GM19328 (cell line): ENCODE data around the gene CDH24.

Experiments used
- ATAC-seq: cut with Tn5 transposase; IDR thresholded peaks from one replicate; pipeline ENCODE4 v1.9.1; 2021; ENCODE audit warnings: mild to moderate bottlenecking, moderate library complexity; ENCODE audit not compliant: unreplicated experiment

CDH24 gene

GRCh38 chr14:23045419-23046357 is 11.6 kb downstream of the CDH24 start:
- ATAC-seq: no peak

GRCh38 chr14:23044840-23045239 is 12.5 kb downstream of the CDH24 start:
- no peak for ATAC-seq

- ATAC-seq: no peak
These were observed 13.6 kb downstream of the CDH24 start for GRCh38 chr14:23043754-23044153.

GRCh38 chr14:23043145-23043544 is 14.2 kb downstream of the CDH24 start:
- no peak for ATAC-seq

GRCh38 chr14:23042162-23042965 is 15.0 kb downstream of the CDH24 start, which contains the start of gene PSMB11:
Gene PSMB11 (plus strand): TSS chr14:23042212. CDS start chr14:23042226, 14 bp downstream.
- no peak for ATAC-seq

- ATAC-seq: no peak
These were observed 15.6 kb downstream of the CDH24 start for GRCh38 chr14:23041729-23042128.

- ATAC-seq: no peak
These were observed 17.2 kb downstream of the CDH24 start for GRCh38 chr14:23040100-23040499.

GRCh38 chr14:23035303-23036144 is 21.8 kb downstream of the CDH24 start:
- no peak for ATAC-seq

GRCh38 chr14:23034498-23035302 is 22.6 kb downstream of the CDH24 start, which contains the start of gene PSMB5:
Gene PSMB5 (minus strand): TSS chr14:23034900. CDS start chr14:23034881, 19 bp downstream.
- ATAC-seq: peak; percentile 93

- no peak for ATAC-seq
These were observed 23.4 kb downstream of the CDH24 start for GRCh38 chr14:23033801-23034497.

- ATAC-seq: no peak
These were observed 24.0 kb downstream of the CDH24 start for GRCh38 chr14:23033251-23033727.

- ATAC-seq: no peak
These were observed 26.4 kb downstream of the CDH24 start for GRCh38 chr14:23030936-23031335.

GRCh38 chr14:23028799-23029198 is 28.5 kb downstream of the CDH24 start:
- no peak for ATAC-seq

GRCh38 chr14:23025151-23025814 is 32.0 kb downstream of the CDH24 start:
- ATAC-seq: no peak

GRCh38 chr14:23024612-23025075 is 32.7 kb downstream of the CDH24 start:
- no peak for ATAC-seq

GRCh38 chr14:23023795-23024152 is 33.5 kb downstream of the CDH24 start:
- ATAC-seq: no peak

GRCh38 chr14:23023022-23023794 is 34.1 kb downstream of the CDH24 start:
- no peak for ATAC-seq
